ENCODE results near the gene ZSWIM3.

The ZSWIM3 gene

DNA sequence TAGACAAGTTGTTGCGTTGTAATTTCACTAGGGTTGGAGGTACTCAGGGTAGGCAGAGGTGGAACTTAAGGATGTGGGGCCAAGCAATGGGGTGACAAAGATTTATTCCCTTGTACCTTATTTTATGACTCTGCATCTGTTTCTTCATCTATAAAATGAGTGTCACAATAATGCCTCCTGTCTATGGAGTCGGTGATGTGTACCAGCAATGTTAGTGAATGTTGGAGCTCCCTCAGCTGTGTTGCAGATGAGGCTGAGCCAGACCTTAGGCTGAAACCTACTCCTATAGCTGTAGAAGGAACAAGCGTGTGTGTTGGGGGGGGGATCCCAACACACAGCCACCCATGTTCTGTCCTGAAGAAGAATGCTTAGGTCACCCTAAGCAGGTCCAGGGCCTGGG lies 40.5 kb upstream of the ZSWIM3 start:
- ChIA-PET POLR2A (no interaction called here), CTCF (interaction anchor here (1.1 kb wide), 1 partner anchor 152 kb away, joined by 3 read pairs; no protein-coding TSS in a partner anchor)
- Histone ChIP-seq H3K4me1 (ENCODE audit: control extremely low read depth in 1 of 4, control insufficient read depth in 4 of 4, insufficient read depth in 4 of 4, low read length in 3 of 4) (peaks cover 0 to 26% (median 18%) of the 10 kb centered on the region in 4 experiments), H3K27me3 (replicated peaks in 2 of 5; ENCODE audit: control insufficient read depth in 4 of 5, insufficient read depth in 5 of 5, low read length in 4 of 5) (no peaks in the 10 kb centered on the region), H3K9me3 (ENCODE audit: control extremely low read depth in 1 of 5, control insufficient read depth in 4 of 5, insufficient read depth in 2 of 5, low read depth in 1 of 5, low read length in 4 of 5) (no peaks in the 10 kb centered on the region), H3K4me3 (ENCODE audit: control insufficient read depth in 1 of 7, extremely low read depth in 1 of 7, insufficient read depth in 4 of 7, low read depth in 2 of 7, low read length in 6 of 7) (no peak overlapping the region), H3K27ac (ENCODE audit: insufficient read depth in 1 of 2, low read depth in 1 of 2, low read length in 2 of 2, poor library complexity in 1 of 2, severe bottlenecking in 2 of 2) (no peak overlapping the region), H3K36me3 (ENCODE audit: control insufficient read depth in 4 of 4, insufficient read depth in 4 of 4, low read length in 3 of 4) (peaks cover 0 to 29% (median 6%) of the 10 kb centered on the region in 4 experiments)
- DNase-seq = no peak
- no CpG with 5 or more reads among the region's 3 CpGs for WGBS (ENCODE audit: insufficient coverage)

DNA sequence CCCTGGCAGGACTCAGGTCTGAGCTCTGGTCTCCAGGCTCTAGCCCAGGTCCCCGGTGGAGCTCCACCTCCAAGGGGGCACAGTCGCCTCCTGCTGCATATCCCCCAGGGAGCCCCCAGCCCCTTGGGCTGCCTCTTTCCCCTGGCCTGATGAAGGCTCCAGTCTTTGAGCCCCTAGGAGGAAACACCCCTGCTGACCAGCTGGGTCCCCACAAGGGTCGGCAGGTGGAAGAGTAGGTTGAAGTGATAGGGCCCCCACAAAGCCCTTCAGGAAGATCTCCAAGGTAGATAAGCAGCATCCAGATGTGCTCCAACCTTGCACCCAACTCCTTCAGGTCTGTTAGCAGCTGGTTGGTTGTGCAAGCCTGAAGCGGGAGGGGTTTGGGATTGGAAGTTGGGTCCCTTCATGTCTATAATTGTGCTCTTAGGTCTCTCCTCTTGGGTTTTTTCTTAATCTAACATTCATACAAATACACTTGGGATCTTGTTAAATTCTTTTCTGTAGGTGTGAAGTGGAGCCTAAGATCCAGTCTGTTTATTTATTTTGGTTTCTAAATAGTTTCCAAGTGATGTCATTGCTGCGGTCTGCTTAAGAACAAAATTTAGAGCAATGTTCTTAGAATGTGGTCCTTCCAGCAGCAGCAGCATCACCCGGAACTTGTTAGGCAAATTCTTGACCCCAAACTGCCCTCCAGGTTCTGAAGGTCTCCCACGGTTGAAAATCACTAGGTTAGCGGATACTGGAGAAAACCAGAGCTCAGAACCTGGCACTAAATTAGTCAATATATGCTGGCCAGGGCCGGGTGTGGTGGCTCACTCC lies 39.8 kb upstream of the ZSWIM3 start:
- ChIA-PET POLR2A (no interaction called here), CTCF (interaction anchor here (0.7 to 1.1 kb wide), 2 partner anchors 11 to 152 kb away, joined by 3 read pairs; no protein-coding TSS in a partner anchor)
- no peaks in the 10 kb centered on the region for H3K9me3 ChIP-seq (ENCODE audit: control extremely low read depth in 1 of 5, control insufficient read depth in 4 of 5, insufficient read depth in 2 of 5, low read depth in 1 of 5, low read length in 4 of 5)
- 90% methylated on average over 6 of the region's 9 CpGs for WGBS (ENCODE audit: insufficient coverage)
- H3K4me1 ChIP-seq (ENCODE audit: control extremely low read depth in 1 of 4, control insufficient read depth in 4 of 4, insufficient read depth in 4 of 4, low read length in 3 of 4) = peaks cover 0 to 26% (median 17%) of the 10 kb centered on the region in 4 experiments
- H3K27ac ChIP-seq (ENCODE audit: insufficient read depth in 1 of 2, low read depth in 1 of 2, low read length in 2 of 2, poor library complexity in 1 of 2, severe bottlenecking in 2 of 2) = no peak overlapping the region
- H3K36me3 ChIP-seq (ENCODE audit: control insufficient read depth in 4 of 4, insufficient read depth in 4 of 4, low read length in 3 of 4) = peaks cover 0 to 29% (median 6%) of the 10 kb centered on the region in 4 experiments
- H3K4me3 ChIP-seq (ENCODE audit: control insufficient read depth in 1 of 7, extremely low read depth in 1 of 7, insufficient read depth in 4 of 7, low read depth in 2 of 7, low read length in 6 of 7) = no peak overlapping the region
- no peak for DNase-seq
- peaks cover 0 to 3% (median 0%) of the 10 kb centered on the region in 5 experiments for H3K27me3 ChIP-seq (replicated peaks in 2 of 5; ENCODE audit: control insufficient read depth in 4 of 5, insufficient read depth in 5 of 5, low read length in 4 of 5)

DNA sequence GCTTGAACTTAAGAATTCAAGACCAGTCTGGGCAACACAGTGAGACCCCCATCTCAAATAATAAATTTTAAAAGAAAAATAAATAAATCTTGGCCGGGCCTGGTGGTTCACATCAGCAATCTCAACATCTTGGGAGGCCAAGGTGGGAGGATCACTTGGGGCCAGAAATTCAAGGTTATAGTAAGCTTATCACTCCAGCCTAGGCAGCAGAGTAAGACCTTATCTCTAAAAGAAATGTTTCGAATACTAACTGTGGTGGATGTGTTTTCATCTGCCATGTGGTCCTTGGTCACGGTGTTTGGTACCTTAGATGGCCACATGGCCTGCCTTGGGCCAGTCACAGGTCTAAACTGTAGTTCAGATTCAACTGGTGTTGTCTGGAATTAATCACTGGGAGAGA lies 39.2 kb upstream of the ZSWIM3 start:
- Histone ChIP-seq H3K9me3 (ENCODE audit: control extremely low read depth in 1 of 5, control insufficient read depth in 4 of 5, insufficient read depth in 2 of 5, low read depth in 1 of 5, low read length in 4 of 5) (no peaks in the 10 kb centered on the region), H3K27me3 (replicated peaks in 2 of 5; ENCODE audit: control insufficient read depth in 4 of 5, insufficient read depth in 5 of 5, low read length in 4 of 5) (peaks cover 0 to 10% (median 3%) of the 10 kb centered on the region in 5 experiments), H3K36me3 (ENCODE audit: control insufficient read depth in 4 of 4, insufficient read depth in 4 of 4, low read length in 3 of 4) (peaks cover 0 to 29% (median 6%) of the 10 kb centered on the region in 4 experiments), H3K4me1 (ENCODE audit: control extremely low read depth in 1 of 4, control insufficient read depth in 4 of 4, insufficient read depth in 4 of 4, low read length in 3 of 4) (peaks cover 0 to 26% (median 17%) of the 10 kb centered on the region in 4 experiments), H3K4me3 (ENCODE audit: control insufficient read depth in 1 of 7, extremely low read depth in 1 of 7, insufficient read depth in 4 of 7, low read depth in 2 of 7, low read length in 6 of 7) (no peak overlapping the region), H3K27ac (ENCODE audit: insufficient read depth in 1 of 2, low read depth in 1 of 2, low read length in 2 of 2, poor library complexity in 1 of 2, severe bottlenecking in 2 of 2) (no peak overlapping the region)
- CTCF ChIA-PET = interaction anchor here (0.7 to 1.2 kb wide), 2 partner anchors 10 to 18 kb away, joined by 3 read pairs; no protein-coding TSS in a partner anchor
- WGBS (ENCODE audit: insufficient coverage) = 97% methylated on average over 3 of the region's 3 CpGs
- POLR2A ChIA-PET = no interaction called here
- DNase-seq = no peak

DNA sequence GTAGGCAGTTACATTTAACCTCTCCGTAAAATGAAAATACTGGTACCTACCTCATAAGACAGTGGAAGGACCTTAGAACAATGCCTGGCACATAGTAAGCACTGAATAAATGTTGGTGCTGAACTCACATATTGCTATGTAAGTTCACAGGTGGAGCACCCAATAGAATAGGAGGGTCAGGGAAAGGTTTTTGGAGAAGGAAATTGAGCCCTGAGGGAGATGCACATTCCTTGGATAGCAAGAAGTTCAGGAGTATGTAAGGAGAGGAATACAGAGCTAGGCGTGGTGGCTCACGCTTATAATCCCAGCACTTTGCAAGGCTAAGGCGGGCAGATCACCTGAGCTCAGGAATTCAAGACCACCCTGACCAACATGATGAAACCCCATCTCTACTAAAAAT lies 37.9 kb upstream of the ZSWIM3 start:
- Histone ChIP-seq H3K4me1 (ENCODE audit: control extremely low read depth in 1 of 4, control insufficient read depth in 4 of 4, insufficient read depth in 4 of 4, low read length in 3 of 4) (peaks cover 0 to 29% (median 16%) of the 10 kb centered on the region in 4 experiments), H3K4me3 (ENCODE audit: control insufficient read depth in 1 of 7, extremely low read depth in 1 of 7, insufficient read depth in 4 of 7, low read depth in 2 of 7, low read length in 6 of 7) (no peak overlapping the region), H3K36me3 (ENCODE audit: control insufficient read depth in 4 of 4, insufficient read depth in 4 of 4, low read length in 3 of 4) (peaks cover 0 to 26% (median 6%) of the 10 kb centered on the region in 4 experiments), H3K9me3 (ENCODE audit: control extremely low read depth in 1 of 5, control insufficient read depth in 4 of 5, insufficient read depth in 2 of 5, low read depth in 1 of 5, low read length in 4 of 5) (no peaks in the 10 kb centered on the region), H3K27ac (ENCODE audit: insufficient read depth in 1 of 2, low read depth in 1 of 2, low read length in 2 of 2, poor library complexity in 1 of 2, severe bottlenecking in 2 of 2) (no peak overlapping the region), H3K27me3 (replicated peaks in 2 of 5; ENCODE audit: control insufficient read depth in 4 of 5, insufficient read depth in 5 of 5, low read length in 4 of 5) (peaks cover 0 to 18% (median 5%) of the 10 kb centered on the region in 5 experiments)
- 100% methylated on average over 1 of the region's 4 CpGs for WGBS (ENCODE audit: insufficient coverage)
- ChIA-PET CTCF (interaction anchor here (1.7 kb wide), 1 partner anchor 140 kb away, joined by 3 read pairs; no protein-coding TSS in a partner anchor), POLR2A (no interaction called here)
- no peak for DNase-seq

DNA sequence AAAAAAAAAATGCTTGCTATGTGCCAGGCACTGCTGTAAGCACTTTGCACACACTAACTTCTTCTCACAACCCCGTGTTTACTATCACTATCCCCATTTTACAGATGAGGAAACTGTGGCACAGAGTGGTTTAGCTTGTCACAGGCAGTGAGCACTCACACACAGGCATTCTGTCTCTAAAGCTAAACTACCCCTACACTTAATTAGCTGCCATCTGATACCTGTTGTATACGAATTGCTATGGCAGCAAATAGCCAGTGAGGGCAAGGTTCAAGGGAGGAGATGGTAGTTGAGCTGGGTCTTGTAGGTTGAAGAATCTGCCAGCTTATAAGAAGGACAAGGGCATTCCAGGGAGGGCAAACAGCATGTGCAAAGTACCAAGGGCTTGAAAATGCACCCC lies 35.5 kb upstream of the ZSWIM3 start:
- H3K36me3 ChIP-seq (ENCODE audit: control insufficient read depth in 4 of 4, insufficient read depth in 4 of 4, low read length in 3 of 4) = peaks cover 0 to 5% (median under 1%) of the 10 kb centered on the region in 4 experiments
- DNase-seq = no peak
- no peaks in the 10 kb centered on the region for H3K9me3 ChIP-seq (ENCODE audit: control extremely low read depth in 1 of 5, control insufficient read depth in 4 of 5, insufficient read depth in 2 of 5, low read depth in 1 of 5, low read length in 4 of 5)
- H3K27ac ChIP-seq (ENCODE audit: insufficient read depth in 1 of 2, low read depth in 1 of 2, low read length in 2 of 2, poor library complexity in 1 of 2, severe bottlenecking in 2 of 2) = no peak overlapping the region
- no peak overlapping the region for H3K4me3 ChIP-seq (ENCODE audit: control insufficient read depth in 1 of 7, extremely low read depth in 1 of 7, insufficient read depth in 4 of 7, low read depth in 2 of 7, low read length in 6 of 7)
- peaks cover 0 to 18% (median 5%) of the 10 kb centered on the region in 5 experiments for H3K27me3 ChIP-seq (replicated peaks in 2 of 5; ENCODE audit: control insufficient read depth in 4 of 5, insufficient read depth in 5 of 5, low read length in 4 of 5)
- CTCF ChIA-PET = interaction anchor here (1.0 to 2.4 kb wide), 11 partner anchors 8 to 149 kb away, joined by 3 to 9 read pairs (median 5); partner anchors contain the start of genes SNX21 and UBE2C
- WGBS (ENCODE audit: insufficient coverage) = 100% methylated on average over 1 of the region's 2 CpGs
- H3K4me1 ChIP-seq (ENCODE audit: control extremely low read depth in 1 of 4, control insufficient read depth in 4 of 4, insufficient read depth in 4 of 4, low read length in 3 of 4) = peaks cover 0 to 29% (median 16%) of the 10 kb centered on the region in 4 experiments
- POLR2A ChIA-PET = no interaction called here

DNA sequence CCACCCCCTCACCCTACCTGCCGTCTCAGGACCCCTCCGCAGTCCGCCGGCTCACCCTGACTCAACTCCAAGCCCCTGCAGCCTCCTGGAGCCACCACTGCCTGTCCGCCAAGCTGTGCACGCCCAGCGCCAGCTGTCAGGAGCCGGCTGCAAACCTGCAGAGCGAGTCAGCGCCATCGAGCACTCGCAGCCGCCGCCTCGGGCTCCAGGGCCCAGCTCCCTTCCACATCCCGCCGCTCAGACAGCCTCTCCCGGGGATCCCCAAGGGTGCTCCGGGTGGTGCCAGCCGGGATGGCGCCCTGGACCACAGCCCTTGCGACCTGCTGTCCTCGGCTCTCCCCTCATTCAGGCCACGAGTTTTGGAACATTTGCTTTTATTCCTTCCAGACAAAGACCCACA lies 34.6 kb upstream of the ZSWIM3 start:
- peak in 2 of 3 donors; percentile 42 to 61 for DNase-seq
- Histone ChIP-seq H3K4me3 (ENCODE audit: control insufficient read depth in 1 of 7, extremely low read depth in 1 of 7, insufficient read depth in 4 of 7, low read depth in 2 of 7, low read length in 6 of 7) (peak overlapping the region in 4 of 7 experiments; percentile 36 to 72 (median 61)), H3K27ac (ENCODE audit: insufficient read depth in 1 of 2, low read depth in 1 of 2, low read length in 2 of 2, poor library complexity in 1 of 2, severe bottlenecking in 2 of 2) (no peak overlapping the region), H3K27me3 (replicated peaks in 2 of 5; ENCODE audit: control insufficient read depth in 4 of 5, insufficient read depth in 5 of 5, low read length in 4 of 5) (peaks cover 0 to 18% (median 5%) of the 10 kb centered on the region in 5 experiments), H3K9me3 (ENCODE audit: control extremely low read depth in 1 of 5, control insufficient read depth in 4 of 5, insufficient read depth in 2 of 5, low read depth in 1 of 5, low read length in 4 of 5) (no peaks in the 10 kb centered on the region), H3K4me1 (ENCODE audit: control extremely low read depth in 1 of 4, control insufficient read depth in 4 of 4, insufficient read depth in 4 of 4, low read length in 3 of 4) (peaks cover 0 to 29% (median 16%) of the 10 kb centered on the region in 4 experiments), H3K36me3 (ENCODE audit: control insufficient read depth in 4 of 4, insufficient read depth in 4 of 4, low read length in 3 of 4) (no peaks in the 10 kb centered on the region)
- POLR2A ChIA-PET = no interaction called here
- CTCF ChIA-PET = interaction anchor here (1.0 to 2.4 kb wide), 8 partner anchors 9 to 148 kb away, joined by 4 to 9 read pairs (median 6); partner anchors contain the start of genes SNX21 and UBE2C
- WGBS (ENCODE audit: insufficient coverage) = 5% methylated on average over 17 of the region's 24 CpGs

All from common myeloid progenitor, CD34-positive (primary cell).